Measurements from ENCODE around the gene OXGR1. TPM values are rescaled to one million over a fixed set of nuclear protein-coding genes. Genes with fewer than 3 reads are reported as not detected.

OXGR1 gene
- total RNA-seq, 1 experiment from 2014 or later, result not detected

DNA sequence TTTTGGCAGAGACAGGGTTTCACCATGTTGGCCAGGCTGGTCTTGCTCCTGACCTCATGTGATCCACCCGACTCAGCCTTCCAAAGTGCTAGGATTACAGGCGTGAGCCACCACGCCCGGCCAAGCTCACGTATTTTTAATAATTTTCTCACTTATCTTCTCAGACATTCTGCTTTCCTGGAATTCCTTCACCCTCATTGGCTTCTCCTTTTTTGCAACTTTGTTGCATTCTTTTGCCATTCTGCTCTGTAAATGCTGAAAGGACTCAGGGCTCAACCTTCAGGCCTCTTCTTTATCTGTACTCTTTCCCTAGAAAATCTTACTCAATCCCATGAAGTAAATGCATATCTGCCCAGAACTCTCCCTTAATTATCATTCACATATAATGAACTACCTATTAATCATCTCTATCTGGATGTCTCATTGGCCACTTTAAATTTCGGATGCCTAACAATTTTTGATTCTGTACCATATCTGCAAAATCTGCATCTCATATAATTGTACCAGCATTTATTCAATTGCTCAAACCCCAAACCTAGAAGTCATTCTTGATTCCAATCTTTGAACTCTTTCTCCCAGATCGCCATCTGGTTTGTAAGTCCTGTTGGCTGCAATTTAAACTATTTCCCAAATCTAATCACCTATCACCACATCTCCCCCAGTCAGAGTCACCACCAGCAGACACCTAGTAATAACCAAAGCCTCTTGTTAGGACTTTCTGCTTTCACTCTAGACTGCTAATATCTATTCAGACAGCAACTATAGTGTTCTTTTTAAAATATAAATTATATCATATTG lies 18.2 kb upstream of the OXGR1 start:
- H3T11ph ChIP-seq (ENCODE audit: low read length), result no peak overlapping the region
- TF ChIP-seq, protein P1, sequence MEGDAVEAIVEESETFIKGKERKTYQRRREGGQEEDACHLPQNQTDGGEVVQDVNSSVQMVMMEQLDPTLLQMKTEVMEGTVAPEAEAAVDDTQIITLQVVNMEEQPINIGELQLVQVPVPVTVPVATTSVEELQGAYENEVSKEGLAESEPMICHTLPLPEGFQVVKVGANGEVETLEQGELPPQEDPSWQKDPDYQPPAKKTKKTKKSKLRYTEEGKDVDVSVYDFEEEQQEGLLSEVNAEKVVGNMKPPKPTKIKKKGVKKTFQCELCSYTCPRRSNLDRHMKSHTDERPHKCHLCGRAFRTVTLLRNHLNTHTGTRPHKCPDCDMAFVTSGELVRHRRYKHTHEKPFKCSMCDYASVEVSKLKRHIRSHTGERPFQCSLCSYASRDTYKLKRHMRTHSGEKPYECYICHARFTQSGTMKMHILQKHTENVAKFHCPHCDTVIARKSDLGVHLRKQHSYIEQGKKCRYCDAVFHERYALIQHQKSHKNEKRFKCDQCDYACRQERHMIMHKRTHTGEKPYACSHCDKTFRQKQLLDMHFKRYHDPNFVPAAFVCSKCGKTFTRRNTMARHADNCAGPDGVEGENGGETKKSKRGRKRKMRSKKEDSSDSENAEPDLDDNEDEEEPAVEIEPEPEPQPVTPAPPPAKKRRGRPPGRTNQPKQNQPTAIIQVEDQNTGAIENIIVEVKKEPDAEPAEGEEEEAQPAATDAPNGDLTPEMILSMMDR (conservative IDR thresholded peaks at IDR 0.05), result no peak
- H4K20me1 ChIP-seq (ENCODE audit: control insufficient read depth, insufficient read depth, insufficient read length), result no peaks in the 10 kb centered on the region
- no peaks in the 10 kb centered on the region for H3K23me2 ChIP-seq (ENCODE audit: insufficient read length, low read depth, low read length, poor library complexity, severe bottlenecking)
- no peak overlapping the region for H3K18ac ChIP-seq (ENCODE audit: insufficient read length, low read depth, low read length)
- no peaks in the 10 kb centered on the region for H3K79me1 ChIP-seq (ENCODE audit: insufficient read depth, low read depth, low read length, poor library complexity, severe bottlenecking)
- H3K4me1 ChIP-seq (ENCODE audit: insufficient read depth, low read length), result no peaks in the 10 kb centered on the region
- no peak overlapping the region for H4K5ac ChIP-seq (ENCODE audit: insufficient read length, low read depth, low read length)
- no peak overlapping the region for H3K4me3 Mint-ChIP-seq
- no peak overlapping the region for H3K4ac ChIP-seq (ENCODE audit: low read depth, low read length)
- no peak overlapping the region for H4K91ac ChIP-seq (ENCODE audit: insufficient read length, low read depth, low read length)
- no peak overlapping the region for H2AFZ ChIP-seq (ENCODE audit: low read length)
- no peaks in the 10 kb centered on the region for H3K79me2 ChIP-seq (ENCODE audit: insufficient read depth, low read length)
- no peak overlapping the region for H2BK5ac ChIP-seq (ENCODE audit: insufficient read length, low read length)
- no peak overlapping the region for H3K4me2 ChIP-seq (ENCODE audit: insufficient read depth, insufficient read length, low read length)
- H3K9ac ChIP-seq (ENCODE audit: extremely low read depth, insufficient read length, low read length), result no peak overlapping the region
- no peak overlapping the region for H3K14ac ChIP-seq (ENCODE audit: insufficient read depth, low read length)
- H2BK15ac ChIP-seq (ENCODE audit: low read depth, low read length), result no peak overlapping the region
- peaks cover 59% of the 10 kb centered on the region for H3K27me3 Mint-ChIP-seq (ENCODE audit: low read depth)
- no peak overlapping the region for H3K56ac ChIP-seq (ENCODE audit: insufficient read length, low read depth, low read length)
- H2BK120ac ChIP-seq (ENCODE audit: low read depth, low read length, poor library complexity, severe bottlenecking), result no peak overlapping the region
- no peaks in the 10 kb centered on the region for H3K9me3 Mint-ChIP-seq
- H4K8ac ChIP-seq (replicated peaks; ENCODE audit: insufficient read length, low read depth, low read length), result no peak overlapping the region
- no peaks in the 10 kb centered on the region for H3K4me1 Mint-ChIP-seq
- no peak overlapping the region for H3K27ac ChIP-seq (ENCODE audit: insufficient read length, low read depth, low read length)
- H3K27me3 ChIP-seq (ENCODE audit: insufficient read depth, low read length), result no peaks in the 10 kb centered on the region
- no peak overlapping the region for H2AK5ac ChIP-seq (ENCODE audit: insufficient read length, low read length)
- H3K27ac Mint-ChIP-seq, result no peak overlapping the region
- H3K23ac ChIP-seq (ENCODE audit: insufficient read length, low read depth, low read length), result no peak overlapping the region
- WGBS (ENCODE audit: extremely low coverage, insufficient read length, low lambda C conversion rate), result no CpG with 5 or more reads among the region's 7 CpGs
- DNase-seq, result no peak
- H3K36me3 Mint-ChIP-seq (ENCODE audit: insufficient read depth in 1 of 3, low read depth in 3 of 3), result no peaks in the 10 kb centered on the region
- no peak overlapping the region for H2BK12ac ChIP-seq (ENCODE audit: insufficient read length, low read depth, low read length)
- no peaks in the 10 kb centered on the region for H3K9me3 ChIP-seq (ENCODE audit: control insufficient read depth, low read depth, low read length)
- H2BK20ac ChIP-seq (ENCODE audit: low read depth, low read length, poor library complexity, severe bottlenecking), result no peak overlapping the region

Data from H9 (cell line).